ENCODE data around the gene TMEM255B. TPM values are rescaled to one million over a fixed set of nuclear protein-coding genes. Genes with fewer than 3 reads are reported as not detected.
A peak's percentile ranks its signal among the peaks of the same experiment; 100 is the strongest.

The TMEM255B gene
- total and polyA plus RNA-seq, 9 of the 15 experiments (the other 6 are each of a cell fraction or from before 2014, with no cell fraction given): 0.01 to 0.75 (median 0.23) TPM

- TF ChIP-seq EHMT2 (IDR thresholded peaks at IDR 0.05): peak; percentile 32; the same call in 1 of the 2 replicates
- no peak for TF ChIP-seq EP300 (IDR thresholded peaks at IDR 0.05; ENCODE audit: low read length)
- TF ChIP-seq ERF (CRISPR knock-in tag; IDR thresholded peaks at IDR 0.05): no peak
- TF ChIP-seq HDAC1 (IDR thresholded peaks at IDR 0.05): peak in 1 of 2 experiments; percentile 50; a peak in 2 of 4 replicates
- peak; percentile 16; the same call in 1 of the 2 replicates for TF ChIP-seq PKNOX1 (IDR thresholded peaks at IDR 0.05)
- peak; percentile 57 to 70; a peak in 3 of 4 replicates for TF ChIP-seq KDM1A (IDR thresholded peaks at IDR 0.05)
- no peak for TF ChIP-seq RBM34 (IDR thresholded peaks at IDR 0.05; ENCODE audit: borderline replicate concordance, insufficient read depth, low read length)
- Histone ChIP-seq H3K9ac (ENCODE audit: insufficient read depth in 1 of 2, low read depth in 2 of 2, low read length in 2 of 2) (no peak overlapping the region), H3K79me2 (ENCODE audit: control insufficient read depth, insufficient read depth, low read length) (no peaks in the 10 kb centered on the region), H3K36me3 (ENCODE audit: control insufficient read depth, insufficient read depth, low read length) (no peaks in the 10 kb centered on the region), H3K9me1 (ENCODE audit: control insufficient read depth, insufficient read depth, low read length) (no peaks in the 10 kb centered on the region), H3K4me3 (no peak overlapping the region), H3K9me3 (replicated peaks; ENCODE audit: control insufficient read depth, insufficient read depth, low read depth, low read length) (no peaks in the 10 kb centered on the region), H3K27me3 (ENCODE audit: control insufficient read depth in 2 of 2, insufficient read depth in 2 of 2, low read length in 2 of 2) (peaks cover 7 to 78% of the 10 kb centered on the region in 2 experiments; a peak in 4 of 5 replicates), H2AFZ (ENCODE audit: low read depth, low read length) (no peak overlapping the region), H3K4me1 (replicated peaks in 1 of 2; ENCODE audit: control insufficient read depth in 2 of 2, insufficient read depth in 2 of 2, low read length in 2 of 2) (peaks cover 0 to 31% of the 10 kb centered on the region in 2 experiments; a peak in 2 of 5 replicates), H4K20me1 (replicated peaks; ENCODE audit: control insufficient read depth, insufficient read depth, low read length) (no peaks in the 10 kb centered on the region; the same call in 1 of the 2 replicates), H3K4me2 (ENCODE audit: insufficient read depth, low read length) (no peak overlapping the region), H3K27ac (ENCODE audit: extremely low read depth, low read depth, low read length) (no peak overlapping the region)
- FAIRE-seq (no peak), ATAC-seq (no peak), DNase-seq (ENCODE audit: extremely low read depth in 1 of 4, low spot score in 3 of 4) (no peak)
- intact Hi-C loops (cut with micrococcal nuclease): no loop called here
- in situ Hi-C loops (cut with MboI): no loop called here
- no TSS peak for BruUV-seq (replicated peaks)
- WGBS (ENCODE audit: insufficient coverage, low coverage, missing lambda C conversion rate): 0% methylated on average over 1 of the region's 2 CpGs
- ChIA-PET CTCF (ENCODE audit: low intra/inter-chr PET ratio) (no interaction called here), POLR2A (no interaction called here)
Observed at GRCh38 chr13:113798200-113798811, 39.3 kb downstream of the TMEM255B start.
